GM18907 (cell line): ENCODE results near the gene BCAS3.

Experiments
- ATAC-seq: cut with Tn5 transposase; IDR thresholded peaks from one replicate; pipeline ENCODE4 v1.9.1; 2021; ENCODE audit warnings: mild to moderate bottlenecking, moderate library complexity; ENCODE audit not compliant: unreplicated experiment

The BCAS3 gene

DNA sequence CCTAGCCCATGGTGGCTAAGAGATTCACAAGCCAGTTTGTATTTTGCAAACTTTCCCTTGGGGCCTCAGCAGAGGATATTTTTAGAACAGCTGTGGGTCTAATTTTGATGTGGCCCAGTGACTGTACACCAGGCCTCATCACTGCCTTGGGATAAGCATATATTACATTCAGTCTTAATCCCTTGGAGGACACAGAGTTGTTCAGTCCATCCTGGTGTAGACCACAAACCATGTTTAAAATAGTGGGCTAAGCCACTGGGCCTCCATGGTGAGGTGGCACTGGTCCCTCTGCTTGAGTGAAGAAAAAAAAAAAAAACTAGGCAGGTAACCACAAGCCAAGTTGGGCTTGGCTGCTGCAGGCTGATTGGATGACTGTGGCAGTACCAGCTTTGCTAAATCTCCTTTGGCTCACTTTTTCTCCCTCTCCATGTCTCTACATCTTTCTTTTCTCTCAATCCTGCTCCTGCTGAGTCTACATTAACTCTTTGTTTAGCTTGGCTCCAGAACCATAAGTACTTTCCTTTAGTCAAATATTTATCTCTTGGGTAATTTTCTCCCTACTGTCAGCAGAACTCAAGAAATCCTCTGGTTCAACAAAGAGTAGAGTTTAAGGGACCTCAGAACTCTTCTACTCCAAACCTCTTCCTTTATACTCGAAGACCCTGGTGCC is 602.0 kb downstream of the BCAS3 start:
- ATAC-seq, result peak; percentile 32

DNA sequence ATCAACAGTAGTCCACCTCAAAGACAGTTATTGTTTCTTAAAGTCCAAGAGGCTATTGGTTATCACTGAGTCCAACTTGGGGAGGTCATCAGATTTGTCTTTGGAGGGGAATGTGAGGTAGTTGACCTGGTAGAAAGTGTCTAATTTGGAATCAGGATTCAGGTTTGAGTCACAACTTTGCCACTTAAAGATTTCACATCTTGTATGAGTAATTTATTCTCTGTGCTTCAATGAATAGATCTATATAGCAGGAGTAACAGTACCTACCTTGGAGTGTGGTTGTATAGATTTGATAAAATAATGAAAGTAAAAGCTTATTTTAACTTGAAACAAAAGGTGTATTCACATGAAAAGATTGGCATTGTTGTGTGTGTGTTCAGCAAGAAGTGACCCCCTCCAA is 602.7 kb downstream of the BCAS3 start:
- ATAC-seq, result peak; percentile 64

DNA sequence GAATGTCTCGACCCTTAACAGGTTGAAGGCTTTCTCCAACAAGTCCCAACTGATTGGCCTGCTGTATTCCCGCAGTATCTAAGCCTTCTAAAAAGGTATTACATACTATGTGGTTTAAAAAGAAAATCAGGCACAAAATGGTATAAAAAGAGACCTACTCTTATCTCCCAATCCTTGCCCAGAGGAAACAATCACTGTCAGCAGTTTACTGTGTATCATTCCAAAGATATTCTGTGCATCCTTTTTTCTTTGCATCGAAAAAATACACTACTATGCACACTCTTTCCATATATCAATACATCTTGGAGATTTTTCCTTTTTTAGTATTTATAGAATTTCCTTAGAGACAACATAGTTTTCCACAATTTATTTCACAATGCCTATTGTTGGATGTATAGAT is 603.2 kb downstream of the BCAS3 start:
- no peak for ATAC-seq

DNA sequence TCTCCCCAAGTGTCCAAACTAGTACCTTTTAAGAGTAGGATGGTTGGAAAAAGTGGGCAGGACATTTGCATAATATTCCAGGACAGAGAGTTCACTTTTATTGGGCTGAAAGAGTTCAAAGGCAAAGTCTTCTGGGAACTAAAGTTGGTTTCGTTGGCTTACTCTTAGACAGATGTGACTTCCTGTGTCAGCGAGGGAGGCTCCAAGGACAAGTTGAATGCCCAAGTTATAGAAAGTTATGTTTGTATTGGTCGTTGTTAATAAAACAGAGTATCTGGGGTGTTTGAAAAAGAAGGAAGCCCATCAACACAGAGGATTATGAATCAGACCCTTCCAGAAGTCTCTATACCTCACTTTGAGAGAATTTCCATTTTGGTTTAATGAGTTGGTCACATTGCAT is 604.7 kb downstream of the BCAS3 start:
- ATAC-seq, result no peak

DNA sequence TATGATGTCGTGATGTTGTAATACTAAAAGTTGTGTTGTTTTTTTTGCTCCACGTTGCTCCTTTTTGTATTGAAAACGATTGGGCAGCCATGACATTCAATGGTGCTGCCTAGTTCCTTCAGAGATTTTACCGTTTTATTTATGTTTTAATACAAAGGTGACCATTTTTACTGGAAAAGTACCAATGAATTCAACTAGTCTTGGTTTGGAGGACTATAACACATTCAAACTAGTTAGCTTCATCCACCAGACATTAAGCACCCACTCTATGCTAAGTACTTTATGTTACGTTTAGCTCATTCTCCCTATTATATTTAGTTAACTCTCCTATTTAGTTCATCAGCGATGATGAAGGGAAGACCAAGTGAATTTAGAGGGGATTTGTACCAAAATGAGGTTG is 605.4 kb downstream of the BCAS3 start:
- ATAC-seq, result no peak

DNA sequence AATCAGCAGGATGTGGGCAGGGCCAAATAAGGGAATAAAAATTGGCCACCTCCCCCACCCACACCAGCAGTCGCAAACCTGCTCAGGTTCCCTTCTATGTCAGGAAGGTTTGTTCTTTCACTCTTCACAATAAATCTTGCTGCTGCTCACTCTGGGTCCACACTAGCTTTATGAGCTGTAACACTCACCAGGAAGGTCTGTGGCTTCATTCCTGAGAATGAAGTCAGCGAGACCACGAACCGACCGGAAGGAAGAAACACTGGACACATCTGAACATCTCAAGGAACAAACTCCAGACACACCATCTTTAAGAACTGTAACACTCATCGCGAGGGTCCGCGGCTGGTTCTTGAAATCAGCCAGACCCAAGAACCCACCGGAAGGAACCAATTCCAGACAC is 606.5 kb downstream of the BCAS3 start:
- no peak for ATAC-seq

DNA sequence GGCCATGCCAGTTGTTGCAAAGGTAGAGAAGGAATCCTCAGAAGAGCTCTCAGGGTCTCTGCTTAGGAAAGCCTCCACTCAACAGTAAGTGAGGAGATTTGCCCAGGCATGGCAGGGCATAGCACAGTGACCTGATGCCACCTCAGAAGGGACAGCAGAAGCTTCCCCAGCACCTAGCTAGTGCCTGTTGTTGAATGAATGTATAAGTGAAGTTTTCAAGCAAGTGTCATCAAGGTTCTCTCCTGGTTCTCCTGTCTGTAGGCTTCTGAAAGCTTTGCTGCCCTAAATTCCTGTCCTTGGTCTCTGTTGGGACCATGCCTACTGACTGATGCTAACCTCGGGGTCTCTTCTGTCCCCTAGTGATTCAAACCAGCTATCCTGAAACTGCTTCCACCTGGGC is 607.1 kb downstream of the BCAS3 start:
- no peak for ATAC-seq

DNA sequence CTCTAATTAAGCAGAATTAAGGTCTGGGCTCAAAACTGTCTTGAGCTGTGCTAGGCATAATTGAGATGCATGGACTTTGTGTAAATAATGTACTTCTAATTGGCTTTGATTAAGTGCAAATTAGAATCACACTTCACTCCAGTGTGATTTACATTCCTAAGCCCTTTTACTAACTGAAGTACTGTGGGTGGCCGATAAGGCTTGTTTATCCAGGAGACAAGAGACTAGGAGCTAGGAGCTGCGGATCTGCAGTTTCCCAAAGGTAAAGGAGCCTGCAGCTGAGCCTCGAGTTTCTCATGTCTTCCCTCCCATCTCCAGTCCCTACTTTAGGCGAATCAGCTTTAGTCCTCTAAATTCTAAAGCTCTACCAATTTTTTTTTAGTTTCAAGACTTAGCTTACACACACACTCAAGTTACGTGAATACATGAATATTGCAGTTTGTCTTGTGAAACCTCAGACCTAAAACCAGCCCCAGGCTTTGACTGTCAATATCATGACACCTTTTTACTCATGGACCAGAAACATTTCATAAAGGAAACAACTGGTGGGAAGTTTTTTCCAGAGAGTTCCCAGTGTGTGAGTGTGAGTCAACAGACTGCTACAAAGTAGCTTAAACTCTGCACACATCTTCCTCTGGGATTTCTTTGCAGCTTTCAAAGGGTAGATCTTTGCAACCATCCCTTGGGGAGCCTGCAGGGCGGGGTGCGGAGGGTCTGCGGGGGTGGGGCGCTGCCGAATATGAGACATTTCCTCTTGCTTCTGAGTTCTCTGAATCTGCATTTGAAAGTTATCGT is 608.1 kb downstream of the BCAS3 start:
- no peak for ATAC-seq

DNA sequence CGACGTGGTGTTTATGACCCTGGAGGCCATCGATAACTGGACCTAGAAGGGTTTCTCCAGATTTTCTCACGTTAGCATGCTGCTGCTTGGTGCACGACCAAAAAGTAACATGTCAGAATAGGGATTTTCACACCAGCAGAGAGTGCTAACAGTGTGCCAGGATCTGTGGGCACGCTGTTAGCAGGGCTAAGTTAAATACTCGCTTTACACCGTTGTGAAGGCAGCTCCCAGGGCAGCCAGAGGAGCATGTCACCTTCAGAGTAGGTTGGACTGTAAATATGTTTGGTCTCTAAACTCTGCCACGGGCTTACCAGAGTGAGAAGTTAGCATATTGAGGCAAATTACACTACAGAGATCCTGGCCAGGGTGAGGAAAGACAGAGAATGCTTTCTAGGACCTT is 608.8 kb downstream of the BCAS3 start:
- ATAC-seq, result no peak

DNA sequence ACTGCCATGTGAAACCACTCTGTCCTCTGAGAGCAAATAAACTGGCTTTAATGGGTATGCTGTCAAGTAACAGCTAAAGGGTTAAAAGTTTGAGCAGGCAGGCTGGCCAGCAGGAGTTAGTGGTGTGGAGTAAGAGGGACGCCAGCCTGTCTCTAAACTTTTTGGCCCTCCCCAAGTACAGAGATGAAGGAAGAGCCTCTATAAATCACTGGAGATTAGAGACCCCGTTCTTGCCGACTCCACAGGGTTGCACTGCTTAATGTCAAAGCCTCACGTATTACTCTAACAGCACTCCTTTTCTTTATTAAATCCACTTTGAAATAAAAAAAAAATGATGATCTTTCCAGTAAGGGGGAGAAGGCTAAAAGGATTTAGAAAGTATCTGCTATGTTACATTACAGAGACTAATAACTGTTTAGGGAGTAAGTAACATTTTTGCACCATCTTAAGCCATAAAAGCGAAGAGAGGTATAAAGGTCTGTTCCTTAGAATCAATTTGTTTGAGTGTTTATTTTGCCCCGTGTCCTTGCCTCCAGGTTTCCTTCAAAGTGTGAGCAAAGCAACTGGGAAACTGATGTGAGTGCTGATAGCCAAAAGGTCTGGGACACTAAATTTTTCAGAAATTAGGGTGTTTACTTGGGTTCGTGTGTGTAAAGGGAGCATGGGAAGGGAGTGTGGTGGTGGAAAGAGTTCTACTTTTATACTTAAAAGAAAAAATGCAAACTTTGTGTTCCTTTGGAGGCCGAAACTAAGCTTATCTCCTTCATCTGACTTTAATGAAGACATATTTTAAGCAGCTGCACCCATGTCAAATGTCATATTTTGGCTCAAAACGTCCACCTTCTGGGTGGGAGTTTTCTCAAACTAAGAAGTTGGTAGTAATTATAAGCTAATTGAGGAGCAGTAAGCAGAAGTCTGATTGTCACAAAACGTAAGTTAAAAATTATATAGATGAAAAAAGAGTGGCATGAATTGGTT is 612.0 kb downstream of the BCAS3 start:
- no peak for ATAC-seq

DNA sequence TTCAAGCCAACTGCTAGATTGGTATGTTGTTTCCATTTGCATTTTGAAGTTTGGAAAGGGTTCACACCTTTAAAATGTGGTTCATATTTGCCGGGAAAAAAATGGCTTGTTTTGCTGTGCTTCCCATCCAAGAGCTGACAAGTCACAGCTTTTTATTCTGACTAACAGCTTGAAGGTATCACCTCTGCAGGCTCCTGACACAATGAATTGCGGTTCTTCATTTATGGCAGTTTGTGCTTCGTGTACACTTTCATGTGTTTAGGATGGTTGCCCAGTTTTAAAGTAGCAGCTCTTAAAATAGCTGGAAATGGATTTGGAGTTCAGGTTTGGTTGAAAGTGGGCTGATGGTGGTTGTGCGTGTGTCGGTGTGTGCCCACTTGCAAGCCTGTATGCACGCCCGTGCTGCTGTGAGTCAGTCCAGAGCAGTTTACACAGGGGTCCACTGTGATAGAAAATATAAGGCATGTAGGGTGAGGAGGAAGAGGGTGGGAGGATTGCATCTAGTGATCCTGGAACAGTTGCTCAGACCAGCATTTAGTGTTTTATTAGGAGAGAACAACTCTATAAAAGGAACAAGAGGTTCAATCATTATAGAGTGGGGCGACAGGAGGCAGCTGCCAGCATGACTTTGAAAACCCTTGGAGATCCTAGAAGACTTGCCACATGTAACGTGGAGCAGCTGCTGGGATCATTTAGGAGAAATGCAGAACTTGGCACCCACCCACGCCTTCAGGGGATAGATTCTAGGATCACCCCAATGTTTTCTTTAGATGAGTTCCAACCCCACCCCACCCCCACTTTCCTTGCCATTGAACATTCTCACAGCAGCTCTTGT is 614.0 kb downstream of the BCAS3 start:
- no peak for ATAC-seq

DNA sequence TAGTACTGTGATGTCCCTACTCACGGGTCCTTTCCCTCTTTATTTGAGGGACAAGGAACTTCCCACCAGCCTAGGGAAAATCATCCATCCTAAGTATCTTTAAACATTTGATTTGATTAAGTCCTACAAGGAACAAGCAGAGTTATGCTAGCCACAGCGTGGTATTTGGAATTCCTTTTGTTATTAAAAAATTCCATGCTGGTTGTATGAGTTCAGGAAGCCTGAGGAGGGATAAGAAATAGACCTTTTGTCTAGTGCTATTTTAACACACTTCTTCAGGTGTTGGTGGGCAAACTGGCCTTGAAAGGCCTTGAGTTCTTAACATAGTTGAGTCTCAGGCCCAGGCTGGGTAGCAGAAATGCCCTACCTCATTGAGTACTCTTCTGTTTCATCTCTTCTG is 616.6 kb downstream of the BCAS3 start:
- no peak for ATAC-seq

DNA sequence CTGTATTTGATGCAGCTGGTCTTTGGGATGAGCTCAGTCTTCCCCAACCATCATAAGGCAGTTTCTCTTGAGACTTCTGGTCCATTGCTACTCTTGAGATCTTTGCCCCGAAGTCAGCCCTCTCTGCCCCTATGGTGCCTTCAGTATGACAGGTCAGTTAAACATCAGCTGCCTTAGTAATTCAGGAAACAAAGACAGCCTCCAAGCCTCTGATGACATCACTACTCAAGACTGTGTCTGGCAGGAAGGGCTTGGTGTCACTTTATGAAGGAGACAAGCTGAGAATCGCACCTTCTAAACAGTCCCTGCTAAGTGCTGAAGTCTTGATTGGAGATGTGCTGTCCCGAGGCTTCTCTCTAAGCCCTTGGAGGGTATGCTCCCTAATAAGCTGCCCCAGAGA is 617.1 kb downstream of the BCAS3 start:
- ATAC-seq, result no peak

DNA sequence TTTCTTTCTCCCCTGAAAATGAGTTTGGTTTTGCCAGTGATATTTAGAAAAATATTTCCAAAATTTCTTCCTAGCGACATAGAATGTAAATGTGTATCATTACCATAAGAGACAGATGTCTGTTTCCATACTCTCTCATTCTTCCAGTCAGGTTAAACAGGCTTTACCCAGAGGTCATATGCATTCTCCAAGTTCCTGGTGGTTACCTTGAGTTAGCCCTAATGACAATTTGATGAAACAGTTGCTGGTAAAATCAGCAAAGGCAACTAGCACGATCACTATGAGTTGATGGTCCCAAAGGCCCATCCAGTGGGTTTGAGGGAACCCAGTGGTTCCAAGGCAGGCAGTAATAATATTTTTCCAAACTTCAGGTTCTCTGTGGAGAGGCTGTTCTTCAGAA is 618.4 kb downstream of the BCAS3 start:
- ATAC-seq, result no peak

DNA sequence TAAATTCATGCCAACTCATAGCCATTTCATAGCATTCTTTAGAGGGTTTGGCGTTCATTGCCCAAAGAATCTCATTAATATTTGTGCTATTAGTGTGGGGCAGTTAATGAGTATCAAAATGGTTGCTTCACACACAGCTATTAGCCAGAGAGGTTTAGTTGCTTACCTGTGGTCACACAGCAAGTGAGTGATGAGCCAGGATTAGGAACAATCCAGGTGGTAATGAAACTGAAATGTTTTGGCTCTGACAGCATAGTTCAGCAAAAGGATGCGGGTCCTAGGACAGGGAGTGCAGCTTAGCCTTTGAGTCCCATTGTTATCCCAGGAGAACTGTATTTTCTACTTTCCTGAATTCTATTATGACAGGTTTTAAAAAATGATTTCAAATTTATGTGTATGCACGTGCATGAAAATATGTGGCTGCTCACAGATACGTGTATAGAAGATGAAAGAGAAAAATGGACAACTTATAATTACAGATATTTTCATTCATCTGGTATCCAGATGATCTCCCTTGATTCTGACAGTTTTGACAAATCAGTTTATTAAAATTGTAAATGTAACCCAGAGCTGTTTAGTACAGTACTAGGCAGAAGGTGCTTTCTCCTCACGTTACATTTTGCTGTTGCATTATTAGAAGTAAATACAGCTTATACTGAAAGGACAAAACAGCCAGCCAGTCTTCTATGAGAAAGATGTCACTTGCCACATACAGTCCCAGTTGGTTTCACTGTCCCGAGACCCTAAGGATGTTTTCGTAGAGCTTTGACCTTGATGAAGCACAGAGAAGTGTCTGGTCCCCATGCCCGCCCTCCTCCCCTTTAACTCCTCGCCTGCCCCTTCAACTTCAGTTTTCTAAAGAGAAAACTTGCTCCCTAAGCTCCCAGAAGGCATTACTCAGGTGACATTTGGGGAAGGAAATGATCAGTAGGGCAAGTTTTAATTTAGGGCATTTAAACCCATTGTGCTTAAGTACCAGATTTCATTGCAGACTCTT is 622.2 kb downstream of the BCAS3 start:
- no peak for ATAC-seq

DNA sequence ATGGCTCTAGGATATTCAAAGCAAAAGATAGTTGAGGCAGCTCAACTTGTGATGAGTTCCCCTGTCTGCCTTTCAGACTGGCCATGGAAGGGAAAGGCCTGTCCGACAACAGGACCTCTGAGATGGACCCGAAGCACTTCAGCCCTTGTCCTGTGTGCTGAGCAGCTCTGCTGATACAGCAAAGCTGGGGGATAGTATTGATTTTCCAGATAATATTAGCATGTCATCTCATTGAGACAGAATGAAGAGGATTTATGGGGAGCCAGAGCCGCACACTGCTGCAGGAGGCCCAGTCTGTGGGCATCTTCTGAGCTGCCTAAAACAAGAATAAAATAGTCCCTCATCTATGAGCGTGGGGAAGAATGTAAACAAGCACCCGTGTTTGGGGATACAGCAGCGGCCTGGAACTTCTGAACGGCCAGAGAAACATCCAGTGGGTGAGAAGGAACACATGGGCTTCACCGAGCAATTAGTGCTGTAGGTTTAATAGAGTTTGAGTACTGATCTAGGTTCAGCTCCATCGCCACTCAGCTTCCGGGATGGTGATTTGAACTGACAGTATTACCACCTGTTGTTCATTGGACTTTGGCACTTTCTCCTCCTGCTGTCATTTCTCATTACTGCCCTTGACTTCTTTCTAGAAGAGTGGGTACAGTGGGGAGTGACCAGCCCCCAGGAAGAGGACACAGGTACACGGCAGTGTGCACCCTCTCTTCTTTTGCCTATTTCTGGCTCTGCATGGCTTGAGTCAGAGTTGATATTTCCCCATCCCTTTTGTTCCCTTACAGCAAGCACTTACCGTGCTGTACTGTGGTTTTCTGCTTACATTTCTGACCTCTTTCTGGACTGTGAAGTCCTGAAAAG is 625.5 kb downstream of the BCAS3 start:
- no peak for ATAC-seq

DNA sequence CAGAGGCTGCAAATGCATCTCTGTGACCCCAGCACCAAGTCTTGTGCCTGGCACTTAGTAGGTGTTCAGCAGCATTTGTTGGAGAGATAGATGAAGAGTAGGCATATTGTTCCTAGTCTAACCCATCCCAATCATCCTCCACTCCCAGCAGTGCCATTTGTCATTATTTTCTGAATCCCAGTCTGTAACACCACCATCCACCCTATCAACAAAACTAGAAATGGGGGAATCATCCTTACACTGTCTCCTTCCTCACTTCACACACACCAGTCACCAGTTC is 626.1 kb downstream of the BCAS3 start:
- ATAC-seq, result no peak

DNA sequence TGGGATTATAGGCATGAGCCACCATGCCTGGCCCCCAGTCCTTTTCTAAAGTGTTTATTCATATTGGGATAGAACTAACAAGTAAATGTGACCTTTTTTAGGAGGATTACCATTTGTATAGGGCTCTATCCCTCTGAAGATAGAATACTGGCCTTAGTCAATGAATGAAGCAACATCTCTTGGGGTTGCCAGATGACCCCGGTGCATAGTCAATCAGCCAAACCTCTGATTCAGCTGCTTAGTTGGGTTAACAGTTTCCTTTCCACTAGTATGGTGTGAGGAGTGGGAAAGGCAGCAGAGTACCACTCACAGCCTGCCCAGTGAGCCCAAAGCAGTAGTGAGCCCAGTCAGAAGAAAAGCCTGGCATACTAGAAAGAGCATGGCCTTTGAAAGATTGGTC is 627.4 kb downstream of the BCAS3 start:
- ATAC-seq, result no peak

DNA sequence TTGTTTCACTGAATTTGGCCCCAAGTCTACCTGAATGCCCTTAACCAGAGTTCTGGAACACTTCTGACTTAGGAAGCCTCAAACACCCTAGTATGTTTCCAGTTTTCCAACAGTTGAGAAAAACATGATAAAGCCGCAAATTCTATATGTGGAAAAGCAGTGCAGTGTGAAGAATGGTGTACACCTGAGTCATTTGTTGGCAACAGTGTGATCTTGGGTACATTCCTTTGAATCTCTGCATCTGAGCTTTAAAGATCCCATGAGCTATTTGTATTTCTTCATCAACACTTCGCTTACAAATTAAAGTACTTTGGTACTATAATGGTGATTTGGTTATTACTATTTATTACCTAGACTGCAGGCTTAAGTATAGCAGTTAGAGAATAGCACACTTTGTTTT is 628.4 kb downstream of the BCAS3 start:
- ATAC-seq, result no peak
